Left cardiac atrium (tissue), 4 donors: ENCODE data around the gene LMTK3. TPM values are rescaled to one million over a fixed set of nuclear protein-coding genes. Genes with fewer than 3 reads are reported as not detected.

ENCODE experiments used
- ATAC-seq, 2 donors: fragments of 200-7000 bp; cut with Tn5 transposase; one replicate each; pipeline ENCODE4 v1.9.1; 2020; ENCODE audit warnings: mild to moderate bottlenecking in 2 of 2, moderate library complexity in 2 of 2
- DNase-seq: peaks from one replicate; pipeline ENCODE4 v3.0.0-alpha.2; 2020
- intact Hi-C, 2 donors: fragments of 100-400 bp; cut with DNase I; formaldehyde crosslinking; loops; one replicate each; pipeline versions ENCODE4 v1.14.1 to v1.15.1; 2022 to 2023
- total RNA-seq, 2 donors: library from RNA; stranded (reverse); fragmentation: NEBNext Ultra II Directional; extraction: Animal tissue kit (Norgen Biotek cat#: 25700); gene quantifications; one replicate each; pipeline ENCODE4 v1.2.1, GENCODE V29; 2021
- donor health status: DM: no; HTN: yes; CAD: no.
- donor health status: DM: no; HTN: yes; CAD: no; lungs with severe emphysema.
- donor health status: DM: yes; HTN: yes; CAD: no.
- donor health status: Dilated cardiomyopathy.

Gene LMTK3
- total RNA-seq, 2 donors from 2014 or later, result 2.0 to 2.9 TPM

DNA sequence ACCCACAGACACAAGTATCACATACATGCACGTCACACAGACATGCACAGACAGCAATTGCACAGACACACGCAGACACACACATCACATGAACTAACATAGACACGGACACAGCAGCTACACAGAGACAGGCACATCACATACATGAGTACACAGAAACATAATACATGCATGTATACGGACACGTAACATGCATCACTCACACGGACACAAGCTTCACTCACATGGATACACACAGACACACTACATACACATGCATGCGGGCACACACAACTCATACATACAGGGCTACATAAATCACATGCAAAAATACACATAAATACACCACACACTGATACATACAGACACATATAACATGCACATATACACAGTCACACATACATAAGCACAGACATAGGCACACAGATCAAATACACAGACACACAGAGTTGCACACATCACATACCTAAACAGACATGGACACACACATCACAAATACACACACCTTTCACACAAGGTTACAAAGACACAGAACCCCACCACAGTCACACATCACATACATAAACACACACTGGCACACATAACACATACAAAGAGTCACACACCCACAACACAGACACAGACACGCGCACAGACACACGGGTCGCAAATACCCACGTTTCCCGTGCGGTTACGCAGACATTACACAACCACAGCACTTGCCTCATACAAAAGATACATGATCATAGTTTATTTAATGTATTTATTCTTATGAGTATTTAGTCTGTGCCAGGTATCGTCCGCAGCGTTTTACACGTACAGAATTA is 1.1 kb upstream of the LMTK3 start:
- DNase-seq (no peak), ATAC-seq (no peak)
- intact Hi-C loops, result no loop called here

DNA sequence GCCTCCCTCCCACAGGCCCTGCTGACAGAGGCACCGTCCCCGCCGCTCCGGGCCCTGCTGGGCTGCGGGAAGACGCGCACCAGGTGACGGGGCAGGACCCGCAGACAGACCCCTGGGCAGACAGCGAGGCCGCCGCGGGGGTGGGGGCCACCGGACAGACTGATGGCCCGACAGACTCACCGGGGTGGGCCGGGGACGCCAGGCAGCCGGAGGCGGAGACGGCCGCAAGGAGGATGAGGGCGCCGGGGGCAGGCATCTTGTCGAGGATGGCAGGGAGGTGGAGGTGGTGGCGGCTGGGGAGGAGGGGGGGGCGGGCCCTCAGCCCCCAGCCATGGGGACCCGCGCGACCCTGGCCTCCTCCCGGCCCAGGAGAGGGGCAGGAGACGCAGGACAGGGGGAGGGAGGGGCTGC is 309 bp downstream of the LMTK3 start:
- peak in 1 of 2 donors; percentile 2 for ATAC-seq
- intact Hi-C loops, result no loop called here
- DNase-seq, result no peak

- ATAC-seq (peak; percentile 81 to 82), DNase-seq (peak; percentile 79)
- intact Hi-C loops, result no loop called here
These were observed 990 bp downstream of the LMTK3 start for GRCh38 chr19:48510421-48511268.

DNA sequence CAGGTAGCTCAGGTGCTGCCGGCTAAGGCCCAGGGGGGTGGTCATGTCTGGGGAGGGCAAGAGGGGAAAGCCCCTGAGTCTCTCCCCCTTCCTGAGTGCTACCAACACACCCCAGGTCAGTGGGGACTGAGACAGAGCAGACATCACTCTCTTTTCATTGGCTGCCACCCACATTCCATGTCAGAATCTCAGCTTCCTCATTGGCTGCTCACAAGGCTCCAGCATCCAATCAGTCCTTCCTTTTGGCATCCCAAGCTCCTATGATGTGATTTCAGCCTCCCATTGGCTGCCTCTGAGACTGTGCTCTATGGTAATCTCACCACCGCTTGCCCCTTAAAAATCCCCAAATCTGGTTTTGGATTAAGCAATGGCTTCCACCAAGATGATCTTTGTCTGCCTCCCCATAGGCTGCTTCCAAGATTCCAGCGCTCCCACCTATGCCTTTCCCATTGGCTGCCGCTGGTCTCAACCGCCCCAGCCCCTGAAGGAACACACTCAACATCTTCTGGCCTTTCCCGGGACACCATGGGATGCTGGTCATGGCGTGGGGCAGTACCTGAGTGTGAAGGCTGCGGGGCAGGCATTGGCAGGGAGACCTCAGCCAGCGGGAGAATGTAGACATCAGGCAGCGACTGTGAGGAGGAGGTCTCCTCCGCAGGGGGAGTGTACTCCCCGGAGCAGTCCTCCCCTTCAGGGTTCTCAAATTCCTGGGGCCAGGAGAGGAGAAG is 2.0 kb downstream of the LMTK3 start:
- ATAC-seq (no peak), DNase-seq (no peak)
- intact Hi-C loops, result loop anchor here in 1 of 2 donors (5.0 kb wide), 1 partner anchor 73 kb away; no protein-coding TSS in a partner anchor

DNA sequence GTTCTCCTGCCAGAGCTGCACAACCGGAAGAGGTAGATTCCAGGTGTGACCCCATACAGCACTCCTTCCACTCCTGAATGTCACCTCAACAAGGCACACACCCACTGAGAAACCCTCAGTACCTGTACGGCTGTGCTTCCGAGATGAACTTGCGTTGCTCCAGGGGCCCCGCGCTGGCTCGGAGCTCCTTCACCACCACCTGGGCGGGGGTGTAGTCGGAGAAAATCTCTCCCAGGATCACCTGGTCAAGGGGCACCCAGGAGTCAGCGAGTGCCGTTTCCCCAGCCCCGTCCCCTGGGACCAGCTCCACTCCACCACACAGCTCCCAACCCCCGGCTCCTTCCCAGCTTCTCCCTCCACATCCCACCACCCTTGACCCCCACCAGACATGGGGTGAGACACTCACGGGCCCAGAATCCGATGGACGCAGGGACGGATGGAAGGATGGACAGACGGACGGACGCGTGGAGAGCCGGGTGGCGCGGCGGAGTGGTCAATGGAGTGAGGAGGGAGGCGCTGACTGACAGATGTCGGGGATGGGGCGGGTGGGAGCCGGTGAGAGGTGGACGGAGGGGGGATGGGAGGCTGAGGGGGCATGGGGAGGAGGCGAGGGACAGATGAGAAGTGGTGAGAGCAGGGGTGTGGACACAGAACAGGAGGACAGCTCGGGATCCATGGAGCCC is 2.8 kb downstream of the LMTK3 start:
- no peak for DNase-seq
- intact Hi-C loops, result loop anchor here in 1 of 2 donors (5.0 kb wide), 1 partner anchor 73 kb away; no protein-coding TSS in a partner anchor
- no peak for ATAC-seq

GRCh38 chr19:48507911-48508439 is 3.7 kb downstream of the LMTK3 start:
- intact Hi-C loops, result loop anchor here in 1 of 2 donors (5.0 kb wide), 1 partner anchor 74 kb away; no protein-coding TSS in a partner anchor
- ATAC-seq (no peak), DNase-seq (no peak)

DNA sequence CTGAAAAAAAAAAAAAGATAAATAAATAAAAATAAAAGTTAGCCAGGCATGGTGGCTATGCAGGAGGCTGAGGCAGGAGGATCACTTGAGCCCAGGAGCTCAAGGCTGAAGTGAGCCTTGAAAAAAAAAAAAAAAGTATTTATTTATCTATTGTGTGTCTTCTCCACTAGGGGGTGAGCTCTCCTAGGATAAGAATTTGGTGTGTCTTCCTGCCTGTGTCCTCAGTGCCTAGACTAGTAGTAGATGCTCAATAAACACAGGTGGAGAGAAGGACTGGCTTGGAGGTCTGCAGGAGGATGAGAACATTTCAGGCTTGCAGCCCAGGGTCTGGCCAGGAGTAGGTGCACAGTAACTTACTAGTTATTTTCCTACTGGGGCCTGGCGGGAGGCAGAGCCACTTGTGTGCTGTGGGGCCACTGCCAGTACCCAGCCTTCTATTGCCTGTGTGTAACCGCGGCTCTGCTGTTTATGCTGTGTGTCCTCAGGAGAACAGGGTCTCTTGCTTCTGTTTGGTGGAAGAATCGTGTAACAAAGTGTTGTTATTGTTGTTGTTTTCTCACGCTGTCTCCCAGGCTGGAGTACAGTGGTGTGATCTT is 5.4 kb downstream of the LMTK3 start:
- ATAC-seq, result no peak
- no peak for DNase-seq

GRCh38 chr19:48502350-48503018 is 9.2 kb downstream of the LMTK3 start:
- intact Hi-C loops, result no loop called here
- ATAC-seq, result no peak

More for the DNA sequence above, 5.4 kb downstream of the LMTK3 start:
- intact Hi-C loops, result loop anchor here in 1 of 2 donors (5.0 kb wide), 1 partner anchor 76 kb away; no protein-coding TSS in a partner anchor

GRCh38 chr19:48501494-48502349 is 9.9 kb downstream of the LMTK3 start:
- DNase-seq (peak; percentile 69), ATAC-seq (peak; percentile 56 to 74)
- intact Hi-C loops, result no loop called here

More at GRCh38 chr19:48502350-48503018, 9.2 kb downstream of the LMTK3 start:
- DNase-seq, result no peak

DNA sequence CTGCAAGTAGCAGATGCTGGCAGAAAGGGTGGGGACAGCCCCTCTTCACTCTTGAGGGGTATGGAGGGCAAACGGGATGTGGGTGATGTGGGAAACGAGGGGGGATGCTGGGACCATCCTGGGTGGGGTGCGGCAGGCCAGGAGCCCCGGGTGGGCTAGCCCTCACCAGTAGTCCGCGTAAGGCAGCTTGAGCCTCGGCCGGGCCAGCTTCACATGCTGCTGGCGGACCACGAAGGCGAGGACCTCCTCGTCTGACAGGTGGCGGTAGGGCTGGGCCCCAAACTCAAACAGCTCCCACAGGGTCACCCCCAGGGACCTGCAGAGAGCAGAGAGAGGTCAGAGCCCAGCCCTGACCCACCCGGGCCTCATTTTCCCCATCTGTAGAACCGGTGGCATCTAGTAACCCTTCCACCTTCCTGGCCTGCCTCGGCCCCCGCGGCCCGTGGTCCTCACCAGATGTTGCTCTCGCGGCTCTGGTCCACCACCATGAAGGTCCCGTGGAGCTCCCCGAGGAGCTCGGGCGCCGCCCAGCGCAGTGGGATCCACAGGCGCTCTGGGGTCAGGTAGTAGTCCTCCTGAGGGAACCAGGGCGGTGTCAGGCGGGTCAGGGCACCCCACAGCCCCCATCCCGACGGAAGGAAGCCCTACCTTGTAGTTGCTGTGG is 10.7 kb downstream of the LMTK3 start:
- DNase-seq (no peak), ATAC-seq (no peak)
- intact Hi-C loops, result no loop called here

GRCh38 chr19:48499316-48500090 is 12.1 kb downstream of the LMTK3 start:
- DNase-seq (no peak), ATAC-seq (no peak)
- intact Hi-C loops, result no loop called here

- intact Hi-C loops, result no loop called here
- DNase-seq (no peak), ATAC-seq (no peak)
These were observed 12.9 kb downstream of the LMTK3 start for GRCh38 chr19:48498595-48499311.

DNA sequence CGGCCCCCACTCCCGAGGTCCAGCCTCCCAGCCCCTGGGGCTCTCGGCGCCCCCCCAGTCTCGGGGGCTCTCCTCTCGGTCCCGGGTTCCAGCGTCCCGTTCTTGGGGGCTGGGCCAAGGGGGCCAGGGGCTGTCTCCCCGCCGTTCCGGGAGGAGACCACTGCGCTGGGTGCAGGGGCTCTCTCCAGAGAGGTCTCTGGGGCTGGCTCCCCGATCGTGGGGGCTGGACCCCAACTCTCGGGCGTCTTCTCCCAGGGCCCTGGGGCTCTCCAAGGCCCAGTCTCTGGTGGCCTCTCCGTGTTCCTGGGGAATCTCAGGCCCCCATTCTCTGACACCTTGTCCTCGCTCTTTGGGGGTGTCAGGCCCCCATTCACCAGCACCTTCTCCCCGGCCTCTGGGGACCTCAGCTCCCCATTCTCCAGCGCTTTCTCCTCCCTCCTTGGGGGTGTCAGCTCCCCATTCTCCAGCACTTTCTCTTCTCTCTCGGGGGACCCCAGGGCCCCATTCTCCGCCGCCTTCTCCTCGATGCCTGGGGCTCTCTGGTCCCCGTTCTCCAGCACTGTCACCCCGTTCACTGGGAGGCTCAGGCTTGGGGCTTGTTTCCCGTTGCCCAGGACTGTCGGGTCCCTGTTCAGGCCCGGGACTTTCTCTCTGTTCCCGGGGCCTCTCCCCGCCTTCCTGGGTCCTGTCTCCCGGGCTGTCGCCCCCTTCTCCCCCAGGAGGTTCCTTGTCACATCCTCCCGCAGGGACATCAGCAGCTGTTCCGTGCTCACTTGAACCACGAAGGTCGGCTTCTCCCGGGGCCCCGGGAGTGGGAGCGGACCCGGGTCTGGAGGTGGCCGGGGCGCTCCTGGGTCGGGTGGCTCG is 13.7 kb downstream of the LMTK3 start:
- DNase-seq, result no peak
- intact Hi-C loops, result no loop called here
- ATAC-seq, result no peak
